ENCODE data around the gene NT5DC2.

Gene NT5DC2

DNA sequence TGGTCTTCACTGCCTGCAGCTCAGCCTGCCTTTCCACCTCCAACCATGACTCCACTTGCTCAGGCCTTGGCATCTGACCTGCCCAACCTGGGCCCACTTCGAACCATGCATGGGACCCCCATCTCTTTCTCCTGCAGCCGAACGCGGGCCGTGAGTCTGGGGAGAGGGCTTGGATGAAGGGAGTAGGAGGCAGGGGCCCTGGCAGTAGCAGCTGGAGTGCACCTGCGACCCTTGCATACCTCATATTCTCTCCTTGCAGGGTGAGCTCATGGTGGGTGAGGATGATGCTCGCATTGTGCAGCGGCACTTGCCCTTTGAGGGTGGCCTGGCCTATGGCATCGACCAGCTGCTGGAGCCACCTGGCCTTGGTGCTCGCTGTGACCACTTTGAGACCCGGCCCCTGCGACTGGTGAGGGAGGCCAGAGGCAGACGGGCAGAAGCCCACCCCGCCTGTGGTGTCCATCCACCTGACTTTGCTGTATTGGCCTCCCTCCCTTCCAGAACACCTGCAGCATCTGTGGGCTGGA lies 13.5 kb downstream of the NT5DC2 start:
- no peak for DNase-seq (ENCODE audit: low read depth)
- TF ChIP-seq, protein P1, sequence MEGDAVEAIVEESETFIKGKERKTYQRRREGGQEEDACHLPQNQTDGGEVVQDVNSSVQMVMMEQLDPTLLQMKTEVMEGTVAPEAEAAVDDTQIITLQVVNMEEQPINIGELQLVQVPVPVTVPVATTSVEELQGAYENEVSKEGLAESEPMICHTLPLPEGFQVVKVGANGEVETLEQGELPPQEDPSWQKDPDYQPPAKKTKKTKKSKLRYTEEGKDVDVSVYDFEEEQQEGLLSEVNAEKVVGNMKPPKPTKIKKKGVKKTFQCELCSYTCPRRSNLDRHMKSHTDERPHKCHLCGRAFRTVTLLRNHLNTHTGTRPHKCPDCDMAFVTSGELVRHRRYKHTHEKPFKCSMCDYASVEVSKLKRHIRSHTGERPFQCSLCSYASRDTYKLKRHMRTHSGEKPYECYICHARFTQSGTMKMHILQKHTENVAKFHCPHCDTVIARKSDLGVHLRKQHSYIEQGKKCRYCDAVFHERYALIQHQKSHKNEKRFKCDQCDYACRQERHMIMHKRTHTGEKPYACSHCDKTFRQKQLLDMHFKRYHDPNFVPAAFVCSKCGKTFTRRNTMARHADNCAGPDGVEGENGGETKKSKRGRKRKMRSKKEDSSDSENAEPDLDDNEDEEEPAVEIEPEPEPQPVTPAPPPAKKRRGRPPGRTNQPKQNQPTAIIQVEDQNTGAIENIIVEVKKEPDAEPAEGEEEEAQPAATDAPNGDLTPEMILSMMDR (conservative IDR thresholded peaks at IDR 0.05; ENCODE audit: low read depth, low read length), result no peak
- no peak overlapping the region for H3K4me3 ChIP-seq (ENCODE audit: low read depth, low read length)

DNA sequence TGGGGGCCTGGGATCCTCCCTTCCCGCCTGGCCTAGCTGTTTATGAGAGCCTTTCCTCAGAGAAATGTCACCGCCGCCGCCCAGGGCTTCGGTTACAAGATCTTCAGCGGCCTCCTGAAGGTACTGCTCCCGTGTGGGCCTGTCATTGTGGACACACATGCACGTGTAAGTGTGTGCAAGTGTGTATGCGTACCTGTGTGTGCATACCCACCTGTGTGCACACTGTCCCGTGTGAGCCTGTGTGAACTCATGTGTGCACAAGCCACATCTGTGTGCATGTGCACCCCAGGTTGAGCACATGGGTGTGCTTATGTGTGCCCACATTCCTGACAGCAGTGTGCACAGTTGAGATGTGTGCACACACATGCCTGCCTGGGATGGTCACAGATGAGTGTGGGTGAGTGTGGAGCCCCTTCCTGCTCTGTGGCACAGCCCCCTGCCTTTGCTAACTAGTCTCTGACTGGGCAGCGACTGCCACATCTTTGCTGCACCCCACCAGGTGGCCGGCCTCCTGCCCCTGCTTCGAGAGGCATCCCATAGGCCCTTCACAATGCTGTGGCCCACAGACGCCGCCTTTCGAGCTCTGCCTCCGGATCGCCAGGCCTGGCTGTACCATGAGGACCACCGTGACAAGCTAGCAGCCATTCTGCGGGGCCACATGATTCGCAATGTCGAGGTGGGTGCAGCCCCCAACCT lies 14.1 kb downstream of the NT5DC2 start:
- TF ChIP-seq, protein P1 (conservative IDR thresholded peaks at IDR 0.05; ENCODE audit: low read depth, low read length), result no peak
- H3K4me3 ChIP-seq (ENCODE audit: low read depth, low read length), result no peak overlapping the region
- no peak for DNase-seq (ENCODE audit: low read depth)

DNA sequence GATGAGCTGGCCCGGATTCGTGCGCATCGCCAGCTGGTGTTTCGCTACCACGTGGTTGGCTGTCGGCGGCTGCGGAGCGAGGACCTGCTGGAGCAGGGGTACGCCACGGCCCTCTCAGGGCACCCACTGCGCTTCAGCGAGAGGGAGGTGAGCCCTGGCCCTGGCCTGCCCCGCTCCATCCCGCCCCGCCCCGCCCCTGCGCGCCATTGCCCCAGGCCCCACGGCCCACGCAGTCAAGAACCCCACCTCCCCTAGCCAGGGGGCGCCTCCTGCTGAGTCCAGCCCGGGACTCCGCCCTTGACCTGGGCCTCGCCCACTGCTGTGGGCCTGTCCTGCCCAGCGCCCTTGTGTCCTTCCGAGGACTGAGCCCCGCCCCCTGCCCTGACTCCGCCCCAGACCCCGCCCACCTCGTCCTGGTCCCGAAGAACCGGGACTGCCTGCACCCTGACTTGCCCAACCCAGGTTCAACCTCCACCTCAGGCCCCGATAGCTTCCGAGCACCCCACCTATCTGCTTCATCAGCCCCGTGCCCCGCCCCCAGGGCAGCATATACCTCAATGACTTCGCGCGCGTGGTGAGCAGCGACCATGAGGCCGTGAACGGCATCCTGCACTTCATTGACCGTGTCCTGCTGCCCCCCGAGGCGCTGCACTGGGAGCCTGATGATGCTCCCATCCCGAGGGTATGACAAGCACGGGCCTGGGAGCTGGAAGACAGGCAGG lies 14.8 kb downstream of the NT5DC2 start:
- TF ChIP-seq, protein P1 (conservative IDR thresholded peaks at IDR 0.05; ENCODE audit: low read depth, low read length), result no peak
- no peak overlapping the region for H3K4me3 ChIP-seq (ENCODE audit: low read depth, low read length)

DNA sequence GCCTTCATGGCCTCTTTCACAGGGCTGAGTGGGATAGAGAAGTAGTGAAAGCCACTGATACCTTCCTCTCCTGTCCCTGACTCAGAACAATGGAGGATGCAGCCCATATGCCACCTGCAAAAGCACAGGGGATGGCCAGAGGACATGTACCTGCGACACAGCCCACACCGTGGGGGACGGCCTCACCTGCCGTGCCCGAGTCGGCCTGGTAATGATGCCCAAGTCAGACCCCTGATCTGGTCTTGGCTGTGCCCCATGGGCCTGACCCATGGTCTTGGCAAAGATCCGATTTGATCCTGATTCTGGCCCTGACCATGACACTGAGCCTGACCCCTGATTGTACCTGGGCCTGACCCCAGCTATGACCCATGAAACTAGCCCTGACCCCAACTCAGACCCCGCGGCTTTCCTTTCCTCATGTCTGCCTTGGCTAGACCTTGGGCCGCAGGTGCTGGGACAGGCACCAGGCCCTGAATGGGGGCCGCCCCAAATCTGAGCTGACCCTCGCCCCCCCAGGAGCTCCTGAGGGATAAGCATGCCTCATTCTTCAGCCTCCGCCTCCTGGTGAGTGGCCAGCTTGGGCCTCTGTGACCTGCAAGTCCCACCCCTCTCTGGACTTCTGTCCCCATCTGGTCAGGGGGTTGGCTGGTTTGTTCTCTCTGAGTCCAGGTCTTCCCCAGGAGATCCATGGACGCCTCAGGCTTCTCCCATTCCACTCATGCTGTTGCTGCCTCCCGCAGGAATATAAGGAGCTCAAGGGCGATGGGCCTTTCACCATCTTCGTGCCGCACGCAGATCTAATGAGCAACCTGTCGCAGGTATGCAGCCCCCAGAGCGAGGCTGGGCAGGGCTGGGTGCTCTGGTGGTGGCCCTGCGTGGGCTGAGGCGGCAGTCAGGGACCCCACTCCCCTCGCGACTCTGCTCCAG lies 15.6 kb downstream of the NT5DC2 start:
- DNase-seq (ENCODE audit: low read depth), result no peak
- TF ChIP-seq, protein P1 (conservative IDR thresholded peaks at IDR 0.05; ENCODE audit: low read depth, low read length), result no peak
- H3K4me3 ChIP-seq (ENCODE audit: low read depth, low read length), result no peak overlapping the region

More for the DNA sequence above, 14.8 kb downstream of the NT5DC2 start:
- DNase-seq (ENCODE audit: low read depth), result no peak

DNA sequence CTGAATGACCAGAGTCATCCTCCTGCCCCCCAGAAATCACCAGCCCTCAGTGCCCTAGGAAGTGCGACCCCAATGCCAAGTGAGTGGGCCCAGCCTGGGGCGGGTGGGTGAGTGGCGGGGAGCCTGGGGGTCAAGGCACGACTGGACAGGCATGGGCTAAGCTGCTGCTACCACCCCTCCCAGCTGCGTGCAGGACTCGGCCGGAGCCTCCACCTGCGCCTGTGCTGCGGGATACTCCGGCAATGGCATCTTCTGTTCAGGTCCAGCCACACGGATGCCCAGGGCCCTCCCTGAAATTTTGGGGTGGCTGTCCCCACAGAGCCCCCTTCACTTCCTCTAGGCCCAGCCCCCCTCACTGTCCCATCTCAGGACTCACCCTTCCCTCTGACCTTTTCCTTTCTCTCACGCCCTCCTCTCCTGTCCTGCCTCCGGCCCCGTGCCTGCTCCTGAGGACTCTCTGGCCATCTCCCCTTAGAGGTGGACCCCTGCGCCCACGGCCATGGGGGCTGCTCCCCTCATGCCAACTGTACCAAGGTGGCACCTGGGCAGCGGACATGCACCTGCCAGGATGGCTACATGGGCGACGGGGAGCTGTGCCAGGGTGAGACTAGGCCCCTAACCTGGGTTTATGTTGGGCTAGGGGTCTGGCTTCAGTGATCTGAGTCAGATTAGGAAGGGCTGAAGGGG lies 17.0 kb downstream of the NT5DC2 start:
- DNase-seq (ENCODE audit: low read depth), result no peak

DNA sequence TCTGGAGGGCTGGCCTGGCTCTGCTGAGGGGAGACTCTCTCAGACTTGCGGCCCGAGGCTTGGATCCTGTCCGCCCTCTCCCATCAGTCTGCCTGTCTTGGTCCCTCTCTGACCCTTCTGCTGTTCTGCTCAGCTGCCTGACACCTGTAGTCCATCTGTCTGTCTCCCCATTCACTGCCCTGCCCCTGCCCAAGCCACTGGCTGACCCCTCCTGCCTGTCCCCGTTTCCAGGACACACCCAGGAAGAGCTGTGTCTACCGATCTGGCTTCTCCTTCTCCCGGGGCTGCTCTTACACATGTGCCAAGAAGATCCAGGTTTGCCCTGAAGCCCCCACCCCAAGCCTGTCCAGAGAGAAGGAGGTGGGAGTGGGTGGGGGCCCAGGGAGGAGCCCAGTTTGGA lies 18.5 kb downstream of the NT5DC2 start:
- DNase-seq (ENCODE audit: low read depth), result no peak
- TF ChIP-seq, protein P1 (conservative IDR thresholded peaks at IDR 0.05; ENCODE audit: low read depth, low read length), result no peak
- H3K4me3 ChIP-seq (ENCODE audit: low read depth, low read length), result no peak overlapping the region

More for the DNA sequence above, 17.0 kb downstream of the NT5DC2 start:
- TF ChIP-seq, protein P1 (conservative IDR thresholded peaks at IDR 0.05; ENCODE audit: low read depth, low read length), result no peak
- H3K4me3 ChIP-seq (ENCODE audit: low read depth, low read length), result no peak overlapping the region
